Endothelial cell of umbilical vein (primary cell): ENCODE results near the gene DCUN1D2. TPM values are rescaled to one million over a fixed set of nuclear protein-coding genes. Genes with fewer than 3 reads are reported as not detected.

Experiments used
- BruUV-seq: library from RNA; stranded (reverse); fragments of 400-500 nt; replicated peaks from 2 replicates; lab custom pipeline; 2021; lab: Mats Ljungman, UMichigan
- CTCF ChIA-PET: fragments of 300-600, 350-600 bp; sonication (Branson Sonifier 250); formaldehyde crosslinking; loops from one replicate; lab custom pipeline; 2021; ENCODE audit warnings: antibody characterized with exemption, inconsistent platforms; lab: Charles Lee
- POLR2A ChIA-PET: fragments of 300-600, 350-600 bp; sonication (Branson Sonifier 250); formaldehyde crosslinking; loops from one replicate; lab custom pipeline; 2021; ENCODE audit warnings: antibody characterized with exemption, inconsistent platforms; lab: Charles Lee
- DNase-seq: peaks from one replicate; pipeline ENCODE4 v3.0.0-alpha.2; 2011; ENCODE audit warnings: low read depth, low spot score
- FAIRE-seq: peaks from 2 replicates; lab custom pipeline; 2011; peaks lifted over from hg19 to GRCh38; lab: Jason Lieb, UNC
- H2AFZ ChIP-seq: 2 replicates; pipeline ENCODE4 v1.6.0; 2012; ENCODE audit warnings: low read depth, low read length, control low read depth, inconsistent platforms
- H3K27ac ChIP-seq: 2 replicates; pipeline ENCODE4 v1.5.1; 2011; ENCODE audit warnings: low read depth, mild to moderate bottlenecking, control low read depth, low read length, moderate library complexity; ENCODE audit not compliant: insufficient read depth
- H3K27me3 ChIP-seq, 2 experiments: 2 replicates each; pipeline versions ENCODE4 v1.6.0 to v1.6.1; 2011; ENCODE audit warnings: low read length in 2 of 2, mixed read lengths in 1 of 2; ENCODE audit not compliant: control insufficient read depth in 2 of 2, insufficient read depth in 2 of 2
- H3K36me3 ChIP-seq, 2 experiments: 2 replicates in 1 of 2; 3 replicates in 1 of 2; pipeline ENCODE4 v1.5.1; 2011; ENCODE audit warnings: low read length in 2 of 2, mild to moderate bottlenecking in 1 of 2, moderate library complexity in 1 of 2; ENCODE audit not compliant: control insufficient read depth in 2 of 2, insufficient read depth in 2 of 2; ENCODE audit errors: extremely low read depth in 1 of 2
- H3K4me1 ChIP-seq: 3 replicates; pipeline ENCODE4 v1.5.1; 2011; ENCODE audit warnings: mild to moderate bottlenecking, low read length; ENCODE audit not compliant: control insufficient read depth, insufficient read depth; ENCODE audit errors: extremely low read depth
- H3K4me2 ChIP-seq: 2 replicates; pipeline ENCODE4 v1.6.1; 2011; ENCODE audit warnings: low read length, control low read depth, mixed read lengths; ENCODE audit not compliant: insufficient read depth
- H3K4me3 ChIP-seq, 3 experiments: fragments of 200-600 bp in 1 of 3; sonication (generic), shearing (Covaris generic) in 1 of 3; replicated peaks in 1 of 3; 2 replicates each; pipeline ENCODE4 v1.5.1; 2011 to 2016; ENCODE audit warnings: control low read depth in 3 of 3, low read length in 3 of 3, mild to moderate bottlenecking in 2 of 3, inconsistent platforms in 1 of 3, low read depth in 1 of 3, moderate library complexity in 1 of 3; ENCODE audit not compliant: insufficient read depth in 1 of 3
- H3K79me2 ChIP-seq: 2 replicates; pipeline ENCODE4 v1.6.0; 2012; ENCODE audit warnings: low read length, inconsistent platforms; ENCODE audit not compliant: control insufficient read depth, insufficient read depth
- H3K9ac ChIP-seq: replicated peaks from 2 replicates; pipeline ENCODE3; 2011; ENCODE audit warnings: low read length, control low read depth; ENCODE audit not compliant: insufficient read depth; ENCODE audit errors: extremely low read depth
- H3K9me1 ChIP-seq: replicated peaks from 3 replicates; pipeline ENCODE4 v1.6.0; 2011; ENCODE audit warnings: mild to moderate bottlenecking, low read length; ENCODE audit not compliant: control insufficient read depth, insufficient read depth; ENCODE audit errors: extremely low read depth
- H3K9me3 ChIP-seq: replicated peaks from 2 replicates; pipeline ENCODE4 v1.5.1; 2012; ENCODE audit warnings: low read length, inconsistent platforms; ENCODE audit not compliant: control insufficient read depth, insufficient read depth
- H4K20me1 ChIP-seq: replicated peaks from 2 replicates; pipeline ENCODE3; 2011; ENCODE audit warnings: mild to moderate bottlenecking, low read length; ENCODE audit not compliant: control insufficient read depth, insufficient read depth; ENCODE audit errors: extremely low read depth
- CTCF ChIP-seq, 2 donors: IDR thresholded peaks; 1 replicate in 1 of 2; 2 replicates in 1 of 2; pipeline ENCODE4 v1.5.1; 2011; ENCODE audit warnings: low read length in 2 of 2, mild to moderate bottlenecking in 2 of 2, moderate library complexity in 2 of 2, control low read depth in 1 of 2, inconsistent platforms in 1 of 2, low read depth in 1 of 2; ENCODE audit not compliant: insufficient read depth in 1 of 2; ENCODE audit errors: extremely low read depth in 1 of 2
- EZH2 ChIP-seq: IDR thresholded peaks from 2 replicates; pipeline ENCODE4 v1.6.1; 2012; ENCODE audit warnings: borderline replicate concordance, low read depth, mild to moderate bottlenecking, moderate library complexity, low read length, inconsistent platforms; ENCODE audit not compliant: severe bottlenecking
- FOS ChIP-seq: IDR thresholded peaks from 2 replicates; pipeline ENCODE4 v1.6.1; 2011; ENCODE audit warnings: mild to moderate bottlenecking, low read length, moderate library complexity, borderline replicate concordance; ENCODE audit not compliant: insufficient read depth
- GATA2 ChIP-seq: IDR thresholded peaks from 2 replicates; pipeline ENCODE4 v1.7.0; 2011; ENCODE audit warnings: low read depth, mild to moderate bottlenecking, moderate library complexity, mixed read lengths, low read length; ENCODE audit not compliant: insufficient read length, insufficient read depth
- JUN ChIP-seq: IDR thresholded peaks from 2 replicates; pipeline ENCODE4 v1.6.1; 2011; ENCODE audit warnings: borderline replicate concordance, low read depth; ENCODE audit not compliant: insufficient read length, insufficient read depth
- MAX ChIP-seq: IDR thresholded peaks from 2 replicates; pipeline ENCODE4 v1.6.1; 2011; ENCODE audit not compliant: insufficient read depth, insufficient read length
- MYC ChIP-seq: IDR thresholded peaks from one replicate; pipeline ENCODE4 v1.6.1; 2011; ENCODE audit warnings: mild to moderate bottlenecking, low read depth, low read length
- POLR2A ChIP-seq: IDR thresholded peaks from 2 replicates; pipeline ENCODE4 v1.6.1; 2012; ENCODE audit warnings: low read depth, mild to moderate bottlenecking, control low read depth, low read length
- POLR2AphosphoS5 ChIP-seq: IDR thresholded peaks from 2 replicates; pipeline ENCODE4 v1.6.1; 2012; ENCODE audit warnings: low read depth, mild to moderate bottlenecking, control low read depth, low read length, moderate library complexity; ENCODE audit not compliant: insufficient read depth
- dilution Hi-C: fragments of 300-500 bp; cut with MboI; formaldehyde crosslinking; loops from one replicate; pipeline ENCODE4 v1.15.0; 2019; ENCODE audit warnings: low sequenced_read_pairs; ENCODE audit not compliant: extremely low pct_ligation_motif_present
- intact Hi-C: fragments of 100-400 bp; cut with micrococcal nuclease; formaldehyde crosslinking; loops from one replicate; pipeline ENCODE4 v1.10.0; 2022
- polyA plus RNA-seq, 4 experiments: library from polyadenylated mRNA; depleted of rRNA in 3 of 4; stranded (reverse) in 3 of 4; unstranded in 1 of 4; fragments of >200 nt; gene quantifications; 2 replicates each; pipeline versions ENCODE4 v1.2.1 to v1.2.3, GENCODE V29; 2011 to 2012; ENCODE audit warnings: missing spikeins in 1 of 4
- total RNA-seq: library from RNA; stranded (reverse); gene quantifications from 2 replicates; pipeline ENCODE4 v1.2.3, GENCODE V29; 2021

Gene DCUN1D2
- total and polyA plus RNA-seq, 2 donors (not counting 3 experiments of a cell fraction or from before 2014, with no cell fraction given) = 10.5 to 24.9 TPM

GRCh38 chr13:113507505-113508345 lies 17.2 kb upstream of the DCUN1D2 start:
- Histone ChIP-seq H3K36me3 (peaks cover 16 to 26% of the 10 kb centered on the region in 2 experiments), H3K4me2 (no peak overlapping the region), H3K4me1 (no peaks in the 10 kb centered on the region), H3K27ac (no peak overlapping the region), H3K9me3 (no peaks in the 10 kb centered on the region), H3K9ac (no peak overlapping the region), H3K79me2 (peaks cover 27% of the 10 kb centered on the region), H3K27me3 (no peaks in the 10 kb centered on the region), H4K20me1 (no peaks in the 10 kb centered on the region), H3K4me3 (no peak overlapping the region), H3K9me1 (no peaks in the 10 kb centered on the region), H2AFZ (no peak overlapping the region)
- BruUV-seq = no TSS peak
- no peak for DNase-seq
- no peak for TF ChIP-seq MAX
- TF ChIP-seq POLR2A = no peak
- TF ChIP-seq CTCF (IDR thresholded peaks at IDR 0.05; ENCODE audit: extremely low read depth in 1 of 2, insufficient read depth in 1 of 2, low read depth in 1 of 2, low read length in 2 of 2) = no peak
- no peak for TF ChIP-seq GATA2
- TF ChIP-seq JUN = no peak
- no peak for TF ChIP-seq MYC
- no peak for TF ChIP-seq FOS
- no peak for TF ChIP-seq EZH2
- no peak for TF ChIP-seq POLR2AphosphoS5
- dilution Hi-C loops = no loop called here
- intact Hi-C loops = no loop called here
- ChIA-PET POLR2A (no interaction called here), CTCF (no interaction called here)
- no peak for FAIRE-seq
